NOMO-1 treated with DMSO at 0.1 percent for 48 hours (cell line): ENCODE measurements around the gene PNMA8C.
"Not testable (repeated sequence)": the region's sequence is repeated elsewhere in the genome, so short reads cannot be mapped to it uniquely, and the experiment has no call there.

ENCODE experiments used
- DNase-seq: peaks from one replicate; lab custom pipeline; 2025; ENCODE audit not compliant: unreplicated experiment; lab: John Stamatoyannopoulos, UW

Gene PNMA8C

DNA sequence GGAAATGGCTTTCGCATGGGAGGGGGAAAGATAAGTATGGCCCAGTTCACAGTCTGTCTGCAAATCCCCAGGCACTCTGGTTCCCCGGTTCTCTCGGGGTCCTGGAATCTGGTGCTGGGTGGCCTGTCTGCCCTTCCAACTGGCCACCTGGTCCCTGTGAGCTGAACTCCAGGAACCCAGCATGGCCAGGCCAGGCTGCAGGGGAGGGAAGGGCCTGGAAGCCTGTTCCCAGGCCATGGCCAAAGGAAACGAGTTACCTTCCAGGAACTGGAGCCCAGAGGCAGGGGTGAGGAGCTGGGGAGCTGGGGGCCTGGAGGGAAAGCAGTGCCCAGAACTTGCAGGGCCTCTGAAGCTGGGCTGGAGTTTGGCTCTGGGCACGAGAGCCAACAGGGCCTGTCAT lies 19.1 kb upstream of the PNMA8C start:
- no peak for DNase-seq

DNA sequence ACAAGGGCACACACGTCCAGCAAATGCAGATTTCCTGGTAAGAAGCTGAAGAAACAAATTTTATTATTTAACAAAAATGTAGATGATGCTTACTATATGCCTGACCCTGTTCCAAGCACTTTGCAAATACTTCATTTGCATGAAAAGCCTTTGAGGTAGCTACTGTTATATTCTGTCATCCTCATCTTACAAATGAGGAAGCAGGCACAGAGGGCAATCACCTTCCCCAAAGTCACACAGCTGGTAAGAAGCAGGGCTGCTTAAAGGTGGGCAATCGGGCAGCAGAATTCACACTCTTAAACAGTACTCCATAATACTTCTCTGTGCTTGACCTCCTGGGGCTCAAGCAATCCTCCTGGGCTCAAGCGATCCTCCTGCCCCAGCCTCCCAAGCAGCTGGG lies 18.3 kb upstream of the PNMA8C start:
- no peak for DNase-seq

DNA sequence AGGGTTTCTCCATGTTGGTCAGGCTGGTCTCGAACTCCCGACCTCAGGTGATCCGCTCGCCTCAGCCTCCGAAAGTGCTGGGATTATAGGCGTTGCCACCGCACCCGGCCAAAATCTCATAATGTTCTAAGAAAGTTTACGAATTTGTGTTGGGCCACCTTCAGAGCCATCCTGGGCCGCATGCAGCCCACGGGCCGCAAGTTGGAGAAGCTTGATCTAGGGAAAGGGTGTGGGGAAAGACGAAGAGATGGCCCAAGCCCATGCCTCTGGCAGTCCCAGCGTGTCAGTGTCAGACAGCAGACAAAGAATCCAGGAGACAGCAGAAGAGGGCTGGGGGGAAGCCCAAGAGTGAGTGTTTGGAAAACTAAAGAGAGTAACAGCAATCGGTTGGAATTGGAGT lies 17.3 kb upstream of the PNMA8C start:
- DNase-seq = no peak

DNA sequence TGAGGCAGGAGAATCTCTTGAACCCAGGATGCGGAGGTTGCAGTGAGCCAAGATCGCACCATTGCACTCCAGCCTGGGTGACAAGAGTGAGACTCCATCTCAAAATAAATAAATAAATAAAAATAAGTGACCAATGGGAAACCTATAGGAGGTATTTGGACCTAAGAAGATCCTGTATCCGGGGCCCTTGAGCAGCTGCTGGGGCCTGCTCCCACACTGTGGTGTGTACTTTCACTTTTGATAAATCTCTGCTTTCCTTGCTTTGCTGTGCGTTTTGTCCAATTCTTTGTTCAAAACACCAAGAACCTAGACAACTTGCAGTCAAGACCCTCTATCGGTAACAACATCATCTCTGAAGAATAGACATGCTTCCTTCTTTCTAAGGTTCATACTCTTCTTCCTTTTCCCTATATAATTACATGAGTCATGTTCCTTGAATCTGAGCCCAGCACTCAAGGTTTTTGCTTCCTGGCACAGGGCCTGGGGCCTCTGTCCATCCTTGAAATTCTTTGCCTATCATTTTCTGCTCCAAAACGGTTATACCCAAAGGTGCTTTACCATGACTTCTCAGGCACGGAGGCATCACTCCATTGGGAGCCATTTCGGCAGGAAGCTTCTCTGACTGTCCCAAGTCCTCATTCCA lies 14.2 kb upstream of the PNMA8C start:
- DNase-seq = no peak

DNA sequence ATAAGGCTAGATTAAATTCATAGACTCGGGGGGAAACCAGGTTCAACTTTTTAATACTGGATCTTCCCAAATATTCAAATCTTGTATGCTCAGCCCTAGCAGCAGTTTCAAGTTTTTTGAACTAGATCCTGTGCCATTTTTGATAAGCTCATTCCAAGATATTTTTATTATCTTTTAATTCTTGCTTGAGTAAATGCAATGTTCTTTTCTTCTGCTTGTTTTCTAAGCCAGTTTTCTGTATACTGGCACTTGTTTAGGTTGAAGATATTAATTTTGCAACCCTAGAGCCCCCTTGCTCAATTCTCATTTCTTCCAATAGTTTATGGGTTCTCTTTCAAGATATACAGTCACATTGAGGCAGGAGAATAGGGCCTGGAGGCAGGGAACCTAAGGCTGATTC lies 13.1 kb upstream of the PNMA8C start:
- no peak for DNase-seq

DNA sequence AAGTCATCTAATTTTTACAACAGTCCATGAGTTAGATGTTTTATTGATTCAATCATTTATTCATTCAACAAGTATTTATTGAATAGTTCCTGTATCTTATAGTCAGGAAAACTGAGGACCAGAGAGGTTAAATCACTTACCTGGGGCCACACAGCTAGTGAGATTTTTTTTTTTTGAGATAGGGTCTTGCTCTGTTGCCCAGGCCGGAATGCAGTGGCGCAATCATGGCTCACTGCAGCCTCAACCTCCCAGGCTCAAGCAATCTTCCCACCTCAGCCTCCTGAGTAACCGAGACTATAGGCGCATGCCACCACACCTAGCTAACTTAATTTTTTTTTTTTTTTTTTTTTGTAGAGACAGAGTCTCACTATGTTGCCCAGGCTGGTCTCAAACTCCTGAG lies 7.0 kb upstream of the PNMA8C start:
- DNase-seq = not testable (repeated sequence)

DNA sequence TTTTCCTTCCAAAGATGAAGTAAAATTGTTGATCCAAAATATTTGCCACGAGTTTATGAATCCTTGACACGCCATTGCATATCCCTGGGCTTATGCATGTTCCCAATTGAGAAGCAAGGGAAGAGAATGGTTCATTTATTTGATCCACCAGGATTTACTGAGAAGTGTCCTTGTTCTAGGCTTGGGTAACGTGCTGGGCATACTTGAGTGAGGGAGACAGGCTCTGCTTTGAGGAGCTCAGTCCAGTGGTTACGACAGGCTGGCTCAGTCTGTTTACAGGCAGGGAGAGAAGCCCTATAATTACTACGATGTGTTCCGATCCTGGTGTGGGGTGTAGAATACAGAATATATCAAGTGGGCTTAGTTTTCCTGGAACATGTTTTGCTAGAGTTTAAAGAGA lies 6.3 kb upstream of the PNMA8C start:
- DNase-seq = no peak

DNA sequence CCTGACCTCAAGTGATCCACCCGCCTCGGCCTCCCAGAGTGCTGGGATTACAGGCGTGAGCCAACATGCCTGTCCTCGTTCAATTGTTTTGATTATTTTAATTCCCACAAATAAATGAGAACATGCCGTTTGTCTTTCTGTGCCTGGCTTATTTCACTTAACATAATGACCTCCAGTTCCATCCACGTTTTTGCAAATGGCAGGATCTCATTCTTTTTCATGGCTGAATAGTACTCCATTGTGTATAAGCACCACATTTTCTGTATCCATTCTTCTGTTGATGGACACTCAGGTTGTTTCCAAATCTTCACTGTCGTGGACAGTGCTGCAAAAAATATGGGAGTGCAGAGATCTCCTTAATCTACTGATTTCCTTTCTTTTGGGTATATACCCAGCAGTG lies 4.7 kb upstream of the PNMA8C start:
- DNase-seq = not testable (repeated sequence)

DNA sequence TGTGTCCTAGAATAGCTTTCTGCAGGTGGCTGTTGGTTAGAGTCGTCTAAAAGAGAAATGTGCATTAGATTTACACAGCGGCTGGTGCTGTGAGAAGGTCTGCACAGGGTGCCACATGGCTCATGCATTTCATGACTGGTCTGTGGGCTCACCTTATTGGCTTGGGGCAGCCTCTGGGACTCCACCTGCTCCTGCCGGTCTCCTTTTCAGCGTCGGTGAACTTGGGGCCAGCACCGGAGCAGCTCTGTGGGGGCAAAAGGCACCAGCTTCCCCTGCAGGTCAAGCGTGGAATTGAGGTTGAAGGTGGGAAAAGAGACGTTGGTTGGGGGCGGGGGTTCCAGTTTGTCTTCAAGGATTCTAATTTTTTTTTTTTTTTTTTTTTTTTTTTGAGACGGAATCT lies 3.1 kb upstream of the PNMA8C start:
- DNase-seq = no peak

DNA sequence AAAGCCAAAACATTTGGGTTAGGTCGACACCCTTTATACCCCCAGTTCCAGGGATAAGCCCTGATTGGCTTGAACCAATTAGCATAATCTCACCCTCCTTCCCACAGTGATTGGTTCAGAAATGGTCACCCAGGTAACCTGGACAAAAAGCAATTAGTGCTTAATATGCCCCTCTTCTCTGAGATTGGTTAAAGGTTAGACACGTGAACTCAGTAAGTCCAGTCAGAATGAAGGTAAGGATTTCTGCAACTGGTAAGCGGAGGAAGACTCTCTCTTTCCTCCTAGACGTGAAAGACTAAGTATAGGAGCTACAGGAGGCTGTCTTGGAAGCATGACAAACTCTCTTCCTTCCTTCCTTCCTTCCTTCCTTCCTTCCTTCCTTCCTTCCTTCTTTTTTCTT lies 1.3 kb upstream of the PNMA8C start:
- no peak for DNase-seq

DNA sequence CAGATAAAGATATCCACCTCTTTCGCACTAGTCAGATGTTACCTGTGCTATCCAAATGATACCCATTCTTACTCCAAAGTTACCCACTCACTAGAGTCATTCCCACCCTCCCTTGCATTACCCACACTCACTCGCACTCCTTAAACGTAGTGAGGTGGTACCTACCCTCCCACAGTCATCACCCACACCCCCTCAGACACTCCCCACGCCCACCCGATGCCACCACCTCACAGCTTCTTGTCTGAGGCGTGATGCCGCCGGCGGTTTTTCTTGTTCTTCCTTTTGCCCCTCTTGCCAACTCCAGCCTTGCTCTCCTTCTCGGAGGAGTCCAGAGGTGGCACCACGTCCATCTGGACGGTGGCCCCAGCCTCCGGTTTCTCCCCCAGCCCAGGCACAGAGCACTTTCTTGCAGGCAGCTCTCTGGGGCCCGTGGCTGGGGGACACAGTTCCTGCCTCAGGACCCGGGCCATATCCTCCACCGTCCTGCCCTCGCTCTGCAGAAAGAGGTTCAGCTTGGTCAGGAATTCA lies 1.2 kb downstream of the PNMA8C start:
- no peak for DNase-seq

DNA sequence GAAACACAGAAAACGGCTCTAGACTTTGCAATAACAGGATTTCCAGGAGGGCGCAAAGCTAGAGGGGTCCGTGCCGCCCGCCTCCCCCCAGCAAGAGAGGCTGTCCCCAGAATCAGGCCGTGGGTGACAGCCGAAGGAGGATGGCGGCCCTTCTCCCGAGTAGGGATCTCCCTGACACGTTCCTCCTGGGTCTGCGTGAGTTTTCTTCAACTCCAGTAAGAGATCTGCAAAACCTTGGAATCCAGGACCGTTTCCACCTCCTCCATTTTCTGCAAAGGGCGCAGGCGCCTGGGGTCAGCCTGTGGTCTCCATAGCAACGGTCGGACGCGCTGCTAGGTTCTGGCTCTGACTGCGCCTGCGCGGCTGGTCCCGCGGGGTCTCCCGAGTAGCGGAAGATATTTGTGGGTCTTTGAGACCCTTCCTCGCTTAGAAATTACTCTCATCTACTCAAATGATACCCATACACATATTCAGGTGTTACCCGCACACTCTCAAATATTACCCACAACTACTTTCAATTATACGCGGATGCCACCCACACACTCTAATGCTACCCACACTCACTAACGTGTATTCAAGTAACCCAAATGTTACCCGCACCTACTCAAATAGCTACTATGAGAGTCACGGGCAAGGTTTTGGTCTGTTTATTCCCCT lies 2.1 kb downstream of the PNMA8C start:
- DNase-seq = no peak

DNA sequence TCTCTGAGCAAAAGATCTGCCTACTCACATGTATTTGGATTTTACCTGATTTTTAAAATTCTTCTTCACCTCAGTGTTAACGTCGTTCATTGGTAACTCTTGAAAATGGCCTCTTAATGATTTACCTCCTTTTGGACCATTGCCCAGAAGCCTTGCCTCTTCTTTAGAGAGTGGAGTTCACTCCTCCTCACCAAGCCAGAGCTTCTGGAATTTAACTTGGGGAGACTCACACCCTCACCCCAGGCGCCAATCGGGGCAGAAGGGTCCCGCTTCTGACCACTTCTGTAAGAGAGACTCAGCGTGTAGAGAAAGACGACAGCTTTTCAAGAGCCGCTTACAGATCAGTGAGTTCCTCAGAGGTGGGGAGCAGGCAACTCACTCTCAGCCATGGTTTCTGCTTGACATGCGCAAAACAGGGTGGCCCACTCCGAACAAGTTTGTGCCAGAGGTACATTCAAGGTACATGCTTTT lies 2.7 kb downstream of the PNMA8C start:
- DNase-seq = no peak

DNA sequence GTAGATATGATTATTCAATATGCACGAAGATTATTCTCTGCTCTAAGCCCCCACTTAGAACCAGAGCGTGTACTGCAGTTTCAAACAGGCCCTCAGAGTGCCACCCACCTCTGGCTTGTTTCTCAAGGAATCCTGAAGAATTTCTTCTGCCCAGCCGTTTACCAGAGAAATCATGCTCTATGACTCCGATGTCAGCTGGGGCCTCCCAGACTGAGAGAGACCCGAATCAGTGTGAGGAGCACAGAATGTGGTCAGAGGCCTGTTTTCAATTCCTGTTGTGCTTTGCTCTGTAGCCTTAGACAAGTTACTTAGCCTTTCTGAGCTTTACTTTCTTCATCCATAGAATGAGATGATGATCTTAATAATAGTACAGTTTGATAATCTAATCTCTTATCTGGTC lies 5.5 kb downstream of the PNMA8C start:
- DNase-seq = no peak

DNA sequence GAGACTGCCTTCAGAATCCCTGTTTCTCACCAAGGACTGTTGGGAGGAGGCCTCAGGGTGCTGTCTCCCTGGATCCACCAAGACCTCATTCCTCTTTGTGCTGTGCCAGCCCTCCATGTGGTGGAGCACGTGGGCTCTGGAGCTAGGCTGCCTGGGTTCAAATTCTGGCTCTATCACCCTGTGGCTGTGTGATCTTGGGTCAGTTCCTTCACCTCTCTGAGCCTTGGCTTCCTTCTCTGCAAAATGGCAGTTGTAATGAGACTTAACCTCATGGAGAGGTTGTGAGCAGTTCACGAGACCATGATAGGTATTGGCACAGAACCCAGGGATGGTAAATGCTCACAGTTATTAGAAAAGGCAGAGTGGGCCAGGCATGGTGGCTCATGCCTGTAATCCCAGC lies 6.4 kb downstream of the PNMA8C start:
- DNase-seq = no peak

DNA sequence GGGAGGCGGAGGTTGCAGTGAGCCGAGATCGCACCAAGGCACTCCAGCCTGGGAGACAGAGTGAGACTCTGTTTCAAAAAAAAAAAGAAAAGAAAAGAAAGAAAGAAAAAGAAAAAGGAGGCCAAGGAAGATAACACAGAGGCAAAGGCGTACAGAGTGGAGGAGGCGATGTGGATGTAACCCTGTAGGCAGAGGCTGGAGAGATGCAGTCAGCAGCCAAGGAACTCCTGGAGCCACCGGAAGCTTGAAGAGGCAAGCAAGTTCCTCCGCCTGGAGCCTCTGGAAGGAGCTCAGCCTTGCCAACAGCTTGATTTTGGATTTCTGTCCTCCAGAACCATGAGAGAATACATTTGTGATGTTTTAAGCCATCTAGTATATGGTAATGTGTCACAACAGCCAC lies 8.7 kb downstream of the PNMA8C start:
- DNase-seq = no peak

DNA sequence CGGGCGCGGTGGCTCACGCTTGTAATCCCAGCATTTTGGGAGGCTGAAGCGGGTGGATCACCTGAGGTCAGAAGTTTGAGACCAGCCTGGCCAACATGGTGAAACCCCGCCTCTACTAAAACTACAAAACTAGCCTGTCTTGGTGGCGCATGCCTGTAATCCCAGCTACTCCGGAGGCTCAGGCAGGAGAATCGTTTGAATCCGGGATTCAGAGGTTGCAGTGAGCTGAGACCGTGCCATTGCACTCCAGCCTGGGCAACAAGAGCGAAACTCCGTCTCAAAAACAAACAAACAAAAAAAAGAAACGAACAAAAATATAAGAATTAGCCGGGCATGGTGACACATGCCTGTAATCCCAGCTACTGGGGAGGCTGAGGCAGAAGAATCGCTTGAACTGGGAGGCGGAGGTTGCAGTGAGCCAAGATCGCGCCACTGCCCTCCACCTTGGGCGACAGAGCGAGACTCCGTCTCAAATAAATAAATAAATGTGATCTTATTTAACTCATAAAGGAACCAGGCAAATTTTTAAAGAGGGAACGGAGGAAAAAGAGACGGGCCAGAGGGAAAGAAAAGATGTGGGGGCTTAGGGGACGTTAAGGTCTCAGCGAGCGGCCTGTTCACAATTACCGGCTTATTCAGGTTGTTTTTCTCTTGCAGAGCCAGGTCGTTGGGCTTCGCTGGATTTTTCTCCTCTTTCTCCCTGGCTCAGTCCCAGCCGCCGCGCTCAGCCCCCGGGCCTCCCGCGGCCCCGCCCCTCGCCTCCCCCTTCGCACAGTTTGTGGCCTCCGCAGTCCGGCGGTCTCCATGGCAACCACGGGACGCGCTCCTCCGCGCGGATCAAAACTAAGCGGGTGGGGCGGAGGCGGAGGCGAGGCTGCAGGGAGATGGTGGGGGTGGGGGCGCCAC lies 12.7 kb downstream of the PNMA8C start:
- not testable (repeated sequence) for DNase-seq

DNA sequence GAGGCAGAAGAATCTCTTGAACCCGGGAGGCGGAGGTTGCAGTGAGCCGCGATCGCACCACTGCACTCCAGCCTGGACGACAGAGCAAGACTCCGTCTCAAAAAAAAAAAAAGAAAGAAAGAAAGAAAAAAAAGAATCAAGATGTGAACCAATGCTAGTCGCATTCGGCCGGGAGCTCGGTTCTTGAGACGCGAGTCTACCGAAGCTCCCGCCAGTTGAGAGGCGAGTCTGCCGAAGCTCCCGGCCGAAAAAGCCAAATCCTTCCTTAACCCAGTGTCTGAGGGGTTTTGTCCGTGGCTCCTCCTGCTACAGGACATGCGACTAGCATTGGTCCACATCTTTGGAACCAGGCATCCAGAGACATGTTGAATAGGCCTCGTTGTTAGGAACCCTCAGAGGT lies 13.8 kb downstream of the PNMA8C start:
- not testable (repeated sequence) for DNase-seq

DNA sequence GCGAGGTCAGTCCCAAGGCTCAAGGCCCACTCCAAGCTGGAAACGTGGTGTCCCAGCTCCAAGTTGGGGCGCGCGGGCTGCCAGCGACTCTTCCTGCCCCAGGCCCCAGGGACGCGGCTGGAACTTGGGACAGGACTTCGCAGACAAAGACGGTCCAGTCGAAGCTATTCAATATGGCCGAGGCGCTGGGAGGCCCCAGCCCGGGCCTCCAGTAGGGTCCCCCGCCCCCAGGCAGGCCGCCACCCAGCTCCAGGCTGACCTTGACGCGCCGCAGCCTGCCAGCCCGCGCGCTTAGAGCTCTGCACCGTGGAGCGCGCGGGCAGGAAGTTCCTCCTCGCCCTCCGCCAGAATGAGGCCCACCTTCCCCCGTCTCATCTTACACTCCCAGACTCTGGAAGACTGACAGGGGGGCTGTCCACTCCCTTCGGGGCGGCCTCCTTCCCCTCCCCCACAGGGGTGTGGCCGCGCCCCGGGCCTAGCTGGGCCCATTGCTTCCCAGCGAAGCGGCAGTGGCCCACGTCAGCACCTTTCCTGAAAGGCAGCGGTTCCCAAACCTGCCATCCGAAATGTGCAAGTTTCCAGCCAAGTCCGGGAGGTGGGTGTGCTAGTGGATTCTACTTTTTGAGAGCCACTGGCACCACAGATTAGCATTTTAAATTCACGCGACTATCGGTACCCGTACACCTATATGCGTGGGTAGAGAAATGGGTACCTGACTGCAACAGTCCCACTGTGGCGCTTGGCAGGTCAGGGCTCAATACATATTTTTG lies 15.3 kb downstream of the PNMA8C start, which contains the start of gene CCDC8:
TSS of gene CCDC8 (minus strand) at position 303 of the 770 bp plus-strand sequence. CDS start 754 bp downstream, outside the sequence.
- no peak for DNase-seq

DNA sequence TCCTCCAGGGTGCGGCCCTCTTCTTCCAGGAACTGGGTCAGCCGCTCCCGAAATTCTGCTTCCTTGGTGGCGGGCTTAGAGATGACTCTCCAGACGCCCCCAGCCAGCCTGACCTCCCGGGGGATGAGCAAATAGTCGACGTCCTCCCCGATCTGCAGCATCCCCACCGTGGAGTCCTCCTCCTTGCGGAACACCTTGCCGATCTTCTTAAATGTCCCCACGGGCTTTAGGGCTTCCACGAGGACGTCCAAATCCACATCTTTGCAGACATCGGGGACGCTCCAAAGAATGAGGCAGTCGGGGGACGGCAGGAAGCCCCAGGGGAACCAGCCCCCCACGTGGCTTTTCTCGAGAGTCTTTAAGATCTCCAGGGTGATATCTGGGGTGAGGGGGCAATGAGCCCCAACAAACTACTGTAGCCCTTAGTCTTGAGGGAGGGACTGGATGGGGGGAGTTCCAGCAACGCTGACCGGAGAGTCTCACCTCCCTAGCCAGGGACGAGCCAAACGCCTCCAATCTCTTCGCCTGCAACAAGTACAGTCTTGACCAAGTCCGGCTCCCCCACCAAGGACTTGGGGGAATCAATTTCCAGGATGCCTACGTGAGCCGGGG lies 16.0 kb downstream of the PNMA8C start:
- DNase-seq = no peak
